ENCODE measurements around the gene DPRX. TPM values are rescaled to one million over a fixed set of nuclear protein-coding genes. Genes with fewer than 3 reads are reported as not detected.

The DPRX gene
- total RNA-seq, 4 donors from 2014 or later = not detected

DNA sequence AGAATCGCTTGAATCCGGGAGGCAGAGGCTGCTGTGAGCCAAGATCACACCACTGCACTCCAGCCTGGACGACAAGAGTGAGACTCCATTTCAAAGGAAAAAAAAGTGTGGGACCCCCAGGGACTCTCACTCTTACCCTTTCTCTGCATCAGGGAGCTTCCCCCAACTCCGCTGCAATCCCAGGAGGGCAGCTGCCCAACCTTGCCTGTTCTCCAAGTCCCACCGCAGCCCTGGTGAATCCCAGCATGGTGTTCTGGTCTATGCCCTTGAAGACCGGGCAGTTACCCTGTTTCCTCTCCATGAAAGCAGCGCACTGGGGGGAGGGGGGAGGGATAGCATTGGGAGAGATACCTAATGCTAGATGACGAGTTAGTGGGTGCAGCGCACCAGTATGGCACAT is 35.7 kb upstream of the DPRX start:
- no peak for DNase-seq (ENCODE audit: low spot score in 2 of 2)

DNA sequence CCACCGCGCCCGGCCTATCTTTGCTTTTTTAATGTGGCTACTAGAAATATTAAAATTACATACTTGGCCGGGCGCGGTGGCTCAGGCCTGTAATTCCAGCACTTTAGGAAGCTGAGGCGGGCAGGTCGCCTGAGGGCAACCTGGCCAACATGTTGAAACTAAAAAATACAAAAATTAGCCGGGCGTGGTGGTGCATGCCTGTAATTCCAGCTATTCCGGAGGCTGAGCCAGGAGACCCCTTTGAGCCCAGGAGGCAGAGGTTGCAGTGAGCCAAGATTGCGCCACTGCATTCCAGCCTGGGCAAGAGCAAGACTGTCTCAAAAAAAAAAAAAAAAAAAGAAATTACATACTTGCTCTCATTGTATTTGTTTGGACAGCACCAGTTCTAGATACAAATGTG is 34.8 kb upstream of the DPRX start:
- Histone ChIP-seq H3K9me3 (no peaks in the 10 kb centered on the region), H3K4me1 (no peaks in the 10 kb centered on the region), H3K36me3 (no peaks in the 10 kb centered on the region), H3K27ac (no peak overlapping the region), H3K4me3 (no peak overlapping the region), H3K27me3 (no peaks in the 10 kb centered on the region)
- no peak for TF ChIP-seq EP300 (IDR thresholded peaks at IDR 0.05)
- no peak for TF ChIP-seq POLR2A (IDR thresholded peaks at IDR 0.05)
- TF ChIP-seq, protein P1, sequence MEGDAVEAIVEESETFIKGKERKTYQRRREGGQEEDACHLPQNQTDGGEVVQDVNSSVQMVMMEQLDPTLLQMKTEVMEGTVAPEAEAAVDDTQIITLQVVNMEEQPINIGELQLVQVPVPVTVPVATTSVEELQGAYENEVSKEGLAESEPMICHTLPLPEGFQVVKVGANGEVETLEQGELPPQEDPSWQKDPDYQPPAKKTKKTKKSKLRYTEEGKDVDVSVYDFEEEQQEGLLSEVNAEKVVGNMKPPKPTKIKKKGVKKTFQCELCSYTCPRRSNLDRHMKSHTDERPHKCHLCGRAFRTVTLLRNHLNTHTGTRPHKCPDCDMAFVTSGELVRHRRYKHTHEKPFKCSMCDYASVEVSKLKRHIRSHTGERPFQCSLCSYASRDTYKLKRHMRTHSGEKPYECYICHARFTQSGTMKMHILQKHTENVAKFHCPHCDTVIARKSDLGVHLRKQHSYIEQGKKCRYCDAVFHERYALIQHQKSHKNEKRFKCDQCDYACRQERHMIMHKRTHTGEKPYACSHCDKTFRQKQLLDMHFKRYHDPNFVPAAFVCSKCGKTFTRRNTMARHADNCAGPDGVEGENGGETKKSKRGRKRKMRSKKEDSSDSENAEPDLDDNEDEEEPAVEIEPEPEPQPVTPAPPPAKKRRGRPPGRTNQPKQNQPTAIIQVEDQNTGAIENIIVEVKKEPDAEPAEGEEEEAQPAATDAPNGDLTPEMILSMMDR (IDR thresholded peaks at IDR 0.05) = no peak
- no peak for TF ChIP-seq POLR2AphosphoS5 (IDR thresholded peaks at IDR 0.05)
- no peak for DNase-seq (ENCODE audit: low spot score in 2 of 2)
- 43% methylated on average over 12 of the region's 12 CpGs for WGBS

More for the DNA sequence above, 35.7 kb upstream of the DPRX start:
- H3K9me3 ChIP-seq = no peaks in the 10 kb centered on the region
- TF ChIP-seq EP300 (IDR thresholded peaks at IDR 0.05) (no peak), POLR2A (IDR thresholded peaks at IDR 0.05) (no peak), POLR2AphosphoS5 (IDR thresholded peaks at IDR 0.05) (no peak)
- TF ChIP-seq, protein P1 (IDR thresholded peaks at IDR 0.05) = no peak
- WGBS = 80% methylated on average over 9 of the region's 9 CpGs
- H3K4me3 ChIP-seq = no peak overlapping the region
- H3K36me3 ChIP-seq = no peaks in the 10 kb centered on the region
- no peaks in the 10 kb centered on the region for H3K27me3 ChIP-seq
- no peak overlapping the region for H3K27ac ChIP-seq
- H3K4me1 ChIP-seq = no peaks in the 10 kb centered on the region

DNA sequence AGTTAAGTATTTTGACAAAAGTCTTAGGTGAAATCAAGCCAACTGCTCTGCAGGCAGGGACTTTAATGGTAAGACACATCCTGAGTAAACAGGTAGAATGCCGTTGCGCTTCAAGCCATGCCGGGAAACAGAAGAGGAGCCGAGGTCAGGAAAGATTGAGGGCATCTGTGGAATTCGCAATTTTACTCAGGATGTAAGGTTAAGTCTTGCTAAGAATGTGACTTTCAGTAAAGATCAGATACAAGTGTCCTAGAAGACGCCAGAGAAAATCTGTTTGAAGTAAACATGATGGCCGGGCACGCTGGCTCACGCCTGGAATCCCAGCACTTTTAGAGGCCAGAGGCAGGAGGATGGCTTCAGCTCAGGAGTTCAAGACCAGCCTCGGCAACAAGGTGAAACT is 33.4 kb upstream of the DPRX start:
- DNase-seq (ENCODE audit: low spot score in 2 of 2) = no peak
- Histone ChIP-seq H3K4me1 (no peaks in the 10 kb centered on the region), H3K4me3 (no peak overlapping the region), H3K27me3 (no peaks in the 10 kb centered on the region), H3K9me3 (no peaks in the 10 kb centered on the region), H3K27ac (no peak overlapping the region), H3K36me3 (no peaks in the 10 kb centered on the region)
- WGBS = 56% methylated on average over 10 of the region's 10 CpGs
- TF ChIP-seq EP300 (IDR thresholded peaks at IDR 0.05) = no peak
- no peak for TF ChIP-seq POLR2A (IDR thresholded peaks at IDR 0.05)
- TF ChIP-seq, protein P1 (IDR thresholded peaks at IDR 0.05) = no peak

DNA sequence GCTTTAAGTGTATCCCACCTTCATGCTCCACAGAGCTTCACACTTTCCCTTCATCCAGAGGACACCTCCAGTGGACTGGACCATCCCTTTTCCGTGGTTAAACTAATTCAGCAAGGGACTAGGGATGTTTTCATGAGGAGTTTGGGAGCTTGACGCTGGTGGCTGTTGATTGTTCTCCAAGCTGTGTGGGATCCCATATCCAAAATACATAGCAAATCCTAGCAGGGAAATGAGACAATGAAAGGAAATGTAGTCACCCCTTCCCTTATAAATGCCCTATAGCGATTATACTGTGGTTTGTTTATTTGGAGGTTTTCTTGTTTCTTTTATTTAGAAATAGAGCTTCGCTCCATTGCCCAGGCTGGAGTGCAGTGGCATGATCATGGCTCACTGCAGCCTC is 31.6 kb upstream of the DPRX start:
- H3K27me3 ChIP-seq = no peaks in the 10 kb centered on the region
- TF ChIP-seq EP300 (IDR thresholded peaks at IDR 0.05) (no peak), POLR2A (IDR thresholded peaks at IDR 0.05) (no peak), POLR2AphosphoS5 (IDR thresholded peaks at IDR 0.05) (no peak)
- TF ChIP-seq, protein P1 (IDR thresholded peaks at IDR 0.05) = no peak
- no peaks in the 10 kb centered on the region for H3K4me1 ChIP-seq
- H3K36me3 ChIP-seq = no peaks in the 10 kb centered on the region
- no peak for DNase-seq (ENCODE audit: low spot score in 2 of 2)
- H3K27ac ChIP-seq = no peak overlapping the region
- no peaks in the 10 kb centered on the region for H3K9me3 ChIP-seq
- WGBS = 83% methylated on average over 4 of the region's 4 CpGs
- H3K4me3 ChIP-seq = no peak overlapping the region

DNA sequence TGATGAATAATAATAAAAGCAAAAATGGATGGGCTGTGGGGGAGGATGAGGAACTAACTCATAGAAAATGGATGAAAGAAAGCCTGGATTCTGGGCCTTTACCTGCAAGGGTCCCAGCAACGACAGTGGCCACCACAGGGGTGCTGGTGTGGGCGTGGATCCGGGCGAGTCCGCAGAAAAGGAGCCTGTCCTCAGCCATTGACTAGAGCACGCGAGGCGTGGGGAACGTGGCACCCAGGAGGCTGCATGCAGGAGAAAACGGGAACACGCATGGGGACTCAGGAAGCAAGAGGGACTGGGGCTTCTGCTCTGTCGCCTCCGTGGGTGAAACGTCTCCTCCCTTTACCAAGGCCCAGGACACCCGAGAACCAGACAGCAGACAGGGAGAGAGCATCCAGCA is 25.8 kb upstream of the DPRX start:
- 87% methylated on average over 15 of the region's 15 CpGs for WGBS
- no peaks in the 10 kb centered on the region for H3K36me3 ChIP-seq

More for the DNA sequence above, 25.8 kb upstream of the DPRX start:
- DNase-seq (ENCODE audit: low spot score in 2 of 2) = no peak
- Histone ChIP-seq H3K4me3 (no peak overlapping the region), H3K27me3 (no peaks in the 10 kb centered on the region), H3K9me3 (no peaks in the 10 kb centered on the region), H3K4me1 (no peaks in the 10 kb centered on the region), H3K27ac (no peak overlapping the region)
- TF ChIP-seq EP300 (IDR thresholded peaks at IDR 0.05) (no peak), POLR2AphosphoS5 (IDR thresholded peaks at IDR 0.05) (no peak), POLR2A (IDR thresholded peaks at IDR 0.05) (no peak)
- TF ChIP-seq, protein P1 (IDR thresholded peaks at IDR 0.05) = no peak
